ENCODE measurements around the gene DDA1.
"Not testable (repeated sequence)": the region's sequence is repeated elsewhere in the genome, so short reads cannot be mapped to it uniquely, and the experiment has no call there.

The DDA1 gene

GRCh38 chr19:17286752-17287151, 22.6 kb upstream of the DDA1 start:
- no peak for DNase-seq (ENCODE audit: low read depth in 2 of 2)

- DNase-seq (ENCODE audit: low read depth in 2 of 2), result peak in 1 of 2 donors; percentile 7
These were observed 19.9 kb upstream of the DDA1 start for GRCh38 chr19:17289489-17289888.

GRCh38 chr19:17292301-17293074, 16.9 kb upstream of the DDA1 start:
- peak; percentile 48 to 74 for DNase-seq (ENCODE audit: low read depth in 2 of 2)

- no peak for DNase-seq (ENCODE audit: low read depth in 2 of 2)
These were observed 15.8 kb upstream of the DDA1 start for GRCh38 chr19:17293605-17294004.

GRCh38 chr19:17294051-17294891, 15.1 kb upstream of the DDA1 start:
- DNase-seq (ENCODE audit: low read depth in 2 of 2), result peak in 1 of 2 donors; percentile 39

GRCh38 chr19:17295551-17295950, 13.8 kb upstream of the DDA1 start:
- not testable (repeated sequence) for DNase-seq (ENCODE audit: low read depth in 2 of 2)

- DNase-seq (ENCODE audit: low read depth in 2 of 2), result no peak
These were observed 13.1 kb upstream of the DDA1 start for GRCh38 chr19:17296273-17296672.

GRCh38 chr19:17296976-17297375, 12.4 kb upstream of the DDA1 start:
- no peak for DNase-seq (ENCODE audit: low read depth in 2 of 2)

GRCh38 chr19:17300992-17301619, 8.3 kb upstream of the DDA1 start:
- DNase-seq (ENCODE audit: low read depth in 2 of 2), result no peak

- DNase-seq (ENCODE audit: low read depth in 2 of 2), result no peak
These were observed 6.8 kb upstream of the DDA1 start for GRCh38 chr19:17302391-17303166.

GRCh38 chr19:17303167-17303939, 6.0 kb upstream of the DDA1 start, which contains the start of gene ABHD8:
Gene ABHD8, minus strand, starts transcription at chr19:17303425. Its CDS starts 1,809 bp downstream, at chr19:17301616.
- peak; percentile 79 to 91 for DNase-seq (ENCODE audit: low read depth in 2 of 2)

- no peak for DNase-seq (ENCODE audit: low read depth in 2 of 2)
These were observed 5.5 kb upstream of the DDA1 start for GRCh38 chr19:17303940-17304267.

GRCh38 chr19:17304386-17305215, 4.8 kb upstream of the DDA1 start:
- no peak for DNase-seq (ENCODE audit: low read depth in 2 of 2)

- no peak for DNase-seq (ENCODE audit: low read depth in 2 of 2)
These were observed 4.2 kb upstream of the DDA1 start for GRCh38 chr19:17305216-17305516.

- peak; percentile 75 to 88 for DNase-seq (ENCODE audit: low read depth in 2 of 2)
These were observed 3.7 kb upstream of the DDA1 start, which contains the start of gene MRPL34 for GRCh38 chr19:17305517-17306284. Gene MRPL34, plus strand, starts transcription at chr19:17305872. Its CDS starts 21 bp downstream, at chr19:17305893.

- no peak for DNase-seq (ENCODE audit: low read depth in 2 of 2)
These were observed 3.1 kb upstream of the DDA1 start for GRCh38 chr19:17306285-17306714.

GRCh38 chr19:17307876-17308377, 1.4 kb upstream of the DDA1 start:
- DNase-seq (ENCODE audit: low read depth in 2 of 2), result no peak

GRCh38 chr19:17309965-17310461, 650 bp downstream of the DDA1 start:
- DNase-seq (ENCODE audit: low read depth in 2 of 2), result no peak

Measured in stimulated activated CD4-positive, alpha-beta T cell treated with anti-CD3 and anti-CD28 coated beads, Interleukin-1b, Interleukin-23, amount 100 ng/mL, for 1 hour (primary cell).